Stimulated activated CD8-positive, alpha-beta memory T cell treated with anti-CD3 and anti-CD28 coated beads, Interleukin-2, amount 100 ng/mL, for 48 hours (primary cell): Measurements from ENCODE around the gene KDM5D.

Experiments
- DNase-seq, 2 donors: peaks; one replicate each; pipeline ENCODE4 v3.0.0-alpha.2; 2020; ENCODE audit warnings: low read depth in 2 of 2

Gene KDM5D

GRCh38 chrY:19744381-19745378, at the start of gene KDM5D:
Gene KDM5D (minus strand): TSS chrY:19744726. CDS start chrY:19744534, 192 bp downstream.
- peak in 1 of 2 donors; percentile 42 for DNase-seq

GRCh38 chrY:19768375-19768774, 23.8 kb upstream of the KDM5D start:
- DNase-seq = no peak

- no peak for DNase-seq
These were observed 1.2 kb downstream of the KDM5D start for GRCh38 chrY:19743331-19743730.

GRCh38 chrY:19742153-19742552, 2.4 kb downstream of the KDM5D start:
- DNase-seq = no peak

GRCh38 chrY:19734425-19734824, 10.1 kb downstream of the KDM5D start:
- DNase-seq = no peak

GRCh38 chrY:19717950-19718349, 26.6 kb downstream of the KDM5D start:
- DNase-seq = no peak

GRCh38 chrY:19717146-19717545, 27.4 kb downstream of the KDM5D start:
- DNase-seq = no peak

GRCh38 chrY:19715226-19715625, 29.3 kb downstream of the KDM5D start:
- no peak for DNase-seq

- no peak for DNase-seq
These were observed 31.1 kb downstream of the KDM5D start for GRCh38 chrY:19713430-19713829.

GRCh38 chrY:19706273-19706672, 38.3 kb downstream of the KDM5D start:
- no peak for DNase-seq

- DNase-seq = no peak
These were observed 46.0 kb downstream of the KDM5D start for GRCh38 chrY:19698495-19698894.

GRCh38 chrY:19680821-19681220, 63.7 kb downstream of the KDM5D start:
- DNase-seq = no peak
